EL (cell line): ENCODE data around the gene NQO1.

Source experiments
- DNase-seq: peaks from one replicate; pipeline ENCODE4 v3.0.0-alpha.2; 2016

Gene NQO1

GRCh38 chr16:69706256-69706974 is 19.9 kb downstream of the NQO1 start:
- peak; percentile 9 for DNase-seq

GRCh38 chr16:69703638-69704037 is 22.7 kb downstream of the NQO1 start:
- DNase-seq, result peak; percentile 42

- DNase-seq, result no peak
Measured at GRCh38 chr16:69701866-69702265, 24.5 kb downstream of the NQO1 start.

- no peak for DNase-seq
Measured at GRCh38 chr16:69701452-69701851, 24.9 kb downstream of the NQO1 start.

- DNase-seq, result no peak
Measured at GRCh38 chr16:69699915-69700314, 26.4 kb downstream of the NQO1 start.

- DNase-seq, result no peak
Measured at GRCh38 chr16:69698404-69698803, 28.0 kb downstream of the NQO1 start.

- DNase-seq, result no peak
Measured at GRCh38 chr16:69693916-69694315, 32.4 kb downstream of the NQO1 start.

GRCh38 chr16:69691980-69692911 is 34.1 kb downstream of the NQO1 start:
- DNase-seq, result no peak

- DNase-seq, result no peak
Measured at GRCh38 chr16:69688589-69688988, 37.8 kb downstream of the NQO1 start.

GRCh38 chr16:69680358-69680757 is 46.0 kb downstream of the NQO1 start:
- no peak for DNase-seq

- no peak for DNase-seq
Measured at GRCh38 chr16:69672998-69673713, 53.2 kb downstream of the NQO1 start.

GRCh38 chr16:69672315-69672997 is 53.9 kb downstream of the NQO1 start:
- DNase-seq, result no peak

- no peak for DNase-seq
Measured at GRCh38 chr16:69669577-69669976, 56.8 kb downstream of the NQO1 start.

GRCh38 chr16:69663846-69664245 is 62.5 kb downstream of the NQO1 start:
- peak; percentile 6 for DNase-seq

GRCh38 chr16:69662901-69663300 is 63.5 kb downstream of the NQO1 start:
- DNase-seq, result no peak

GRCh38 chr16:69660166-69660565 is 66.2 kb downstream of the NQO1 start:
- DNase-seq, result no peak
